Smooth muscle cell (in vitro differentiated cells): Measurements from ENCODE around the gene BGLAP. TPM values are rescaled to one million over a fixed set of nuclear protein-coding genes. Genes with fewer than 3 reads are reported as not detected.

Source experiments
- DNase-seq: peaks from one replicate; lab custom pipeline; 2025; ENCODE audit not compliant: unreplicated experiment; lab: John Stamatoyannopoulos, UW
- H2AFZ ChIP-seq: fragments of 200-600 bp; sonication (generic); 2 replicates; pipeline ENCODE4 v1.6.0; 2016; ENCODE audit warnings: antibody characterized with exemption, low read depth, mild to moderate bottlenecking
- H3F3A ChIP-seq: fragments of 200-600 bp; sonication (generic); 2 replicates; pipeline ENCODE4 v1.6.0; 2017; ENCODE audit warnings: antibody characterized with exemption, low read depth
- H3K27ac ChIP-seq: fragments of 200-600 bp; sonication (generic); 2 replicates; pipeline ENCODE4 v1.5.1; 2016; ENCODE audit warnings: low read depth, mild to moderate bottlenecking
- H3K27me3 ChIP-seq: fragments of 200-600 bp; sonication (generic); 2 replicates; pipeline ENCODE4 v1.6.1; 2016; ENCODE audit warnings: low read depth, mild to moderate bottlenecking
- H3K36me3 ChIP-seq: fragments of 200-600 bp; sonication (generic); 2 replicates; pipeline ENCODE4 v1.5.1; 2016; ENCODE audit warnings: low read depth
- H3K4me1 ChIP-seq: fragments of 200-600 bp; sonication (generic); 2 replicates; pipeline ENCODE4 v1.5.1; 2016; ENCODE audit warnings: low read depth
- H3K4me2 ChIP-seq: fragments of 200-600 bp; sonication (generic); 2 replicates; pipeline ENCODE4 v1.6.0; 2016; ENCODE audit warnings: mild to moderate bottlenecking
- H3K4me3 ChIP-seq: fragments of 200-600 bp; sonication (generic); 2 replicates; pipeline ENCODE4 v1.5.1; 2016; ENCODE audit warnings: mild to moderate bottlenecking
- H3K79me2 ChIP-seq: fragments of 200-600 bp; sonication (generic); 2 replicates; pipeline ENCODE4 v1.6.0; 2016; ENCODE audit warnings: low read depth, mild to moderate bottlenecking
- H3K9ac ChIP-seq: fragments of 200-600 bp; sonication (generic); 2 replicates; pipeline ENCODE4 v1.6.0; 2016; ENCODE audit warnings: low read depth
- H3K9me3 ChIP-seq: fragments of 200-600 bp; sonication (generic); replicated peaks from 2 replicates; pipeline ENCODE4 v1.5.1; 2016; ENCODE audit warnings: low read depth
- H4K20me1 ChIP-seq: fragments of 200-600 bp; sonication (generic); 2 replicates; pipeline ENCODE4 v1.6.0; 2016; ENCODE audit warnings: low read depth
- CTCF ChIP-seq: fragments of 200-600 bp; sonication (generic); IDR thresholded peaks from 2 replicates; pipeline ENCODE4 v1.5.1; 2017; ENCODE audit warnings: borderline replicate concordance, mild to moderate bottlenecking, antibody characterized with exemption; ENCODE audit not compliant: insufficient read depth, poor library complexity, severe bottlenecking
- WGBS: methylation state at CpG from one replicate; pipeline ENCODE4 v1.1.7; 2016; ENCODE audit warnings: low lambda C conversion rate; 5-methylcytosine and 5-hydroxymethylcytosine counted together
- polyA plus RNA-seq: library from polyadenylated mRNA; unstranded; fragments of >200 nt; fragmentation: Nextera tagmentation; extraction: Ambion mirVana; gene quantifications from 2 replicates; pipeline ENCODE4 v1.2.1, GENCODE V29; 2016
- total RNA-seq: library from RNA; depleted of rRNA; stranded (reverse); fragments of >200 nt; gene quantifications from 2 replicates; pipeline ENCODE4 v1.2.3, GENCODE V29; 2014

Gene BGLAP
- total and polyA plus RNA-seq, 2 experiments from 2014 or later: 0.62 to 0.63 TPM

- Histone ChIP-seq H3K4me1 (no peaks in the 10 kb centered on the region), H3K27me3 (no peaks in the 10 kb centered on the region), H2AFZ (no peak overlapping the region), H3K79me2 (no peaks in the 10 kb centered on the region), H3K9ac (no peak overlapping the region), H3K4me2 (no peak overlapping the region), H3K9me3 (no peaks in the 10 kb centered on the region), H4K20me1 (no peaks in the 10 kb centered on the region), H3K36me3 (no peaks in the 10 kb centered on the region), H3K4me3 (no peak overlapping the region), H3K27ac (no peak overlapping the region), H3F3A (no peaks in the 10 kb centered on the region)
- DNase-seq: no peak
- no peak for TF ChIP-seq CTCF
- 88% methylated on average over 16 of the region's 16 CpGs for WGBS
These were observed 4.9 kb downstream of the BGLAP start for GRCh38 chr1:156246781-156247459.

GRCh38 chr1:156247460-156248322 lies 5.7 kb downstream of the BGLAP start, which contains the start of gene PAQR6:
TSS of gene PAQR6 (minus strand) at chr1:156248056. CDS start at chr1:156246731, 1,325 bp downstream.
- H3K27ac ChIP-seq: no peak within 1 kb of the TSS
- no peaks in the 10 kb centered on the region for H3F3A ChIP-seq
- WGBS: 89% methylated on average over 16 of the region's 16 CpGs
- no peaks in the 10 kb centered on the region for H3K27me3 ChIP-seq
- H3K9ac ChIP-seq: no peak within 1 kb of the TSS
- H3K4me2 ChIP-seq: no peak within 1 kb of the TSS
- H3K4me3 ChIP-seq: no peak within 1 kb of the TSS
- no peaks in the 10 kb centered on the region for H3K4me1 ChIP-seq
- no peak for DNase-seq
- H2AFZ ChIP-seq: no peak within 1 kb of the TSS
- no peaks in the 10 kb centered on the region for H3K9me3 ChIP-seq
- no peak for TF ChIP-seq CTCF
- H3K36me3 ChIP-seq: no peaks in the 10 kb centered on the region
- H4K20me1 ChIP-seq: no peaks in the 10 kb centered on the region
- no peaks in the 10 kb centered on the region for H3K79me2 ChIP-seq

- H3F3A ChIP-seq: no peaks in the 10 kb centered on the region
- H3K79me2 ChIP-seq: no peaks in the 10 kb centered on the region
- TF ChIP-seq CTCF: no peak
- no peak overlapping the region for H3K9ac ChIP-seq
- H3K4me2 ChIP-seq: no peak overlapping the region
- H2AFZ ChIP-seq: no peak overlapping the region
- no peaks in the 10 kb centered on the region for H4K20me1 ChIP-seq
- H3K9me3 ChIP-seq: no peaks in the 10 kb centered on the region
- no peaks in the 10 kb centered on the region for H3K27me3 ChIP-seq
- no peak overlapping the region for H3K4me3 ChIP-seq
- no peaks in the 10 kb centered on the region for H3K4me1 ChIP-seq
- H3K27ac ChIP-seq: no peak overlapping the region
- WGBS: 72% methylated on average over 3 of the region's 4 CpGs
- no peak for DNase-seq
- no peaks in the 10 kb centered on the region for H3K36me3 ChIP-seq
These were observed 6.3 kb downstream of the BGLAP start for GRCh38 chr1:156248323-156248683.
